Cardiac muscle cell (in vitro differentiated cells and primary cell): ENCODE data around the gene LATS1. TPM values are rescaled to one million over a fixed set of nuclear protein-coding genes. Genes with fewer than 3 reads are reported as not detected.
"Not testable (repeated sequence)": the region's sequence is repeated elsewhere in the genome, so short reads cannot be mapped to it uniquely, and the experiment has no call there.

Experiments
- DNase-seq, 2 donors: peaks; one replicate each; pipeline versions ENCODE4 v3.0.0 to v3.0.0-alpha.2; 2010 to 2017; ENCODE audit warnings: low read depth in 1 of 2, low spot score in 1 of 2
- H3K27ac ChIP-seq: fragments of 200-600 bp; sonication (generic); 2 replicates; pipeline ENCODE4 v1.5.1; 2016
- H3K27me3 ChIP-seq: fragments of 200-600 bp; sonication (generic); 2 replicates; pipeline ENCODE4 v1.6.0; 2016; ENCODE audit warnings: control low read depth
- H3K36me3 ChIP-seq: fragments of 200-600 bp; sonication (generic); 2 replicates; pipeline ENCODE4 v1.5.1; 2016; ENCODE audit warnings: control low read depth
- H3K4me1 ChIP-seq: fragments of 200-600 bp; sonication (generic); 2 replicates; pipeline ENCODE4 v1.8.1; 2017; ENCODE audit warnings: low read depth, mild to moderate bottlenecking, mixed run types
- H3K4me3 ChIP-seq: fragments of 200-600 bp; sonication (generic); 2 replicates; pipeline ENCODE4 v1.5.1; 2016; ENCODE audit warnings: mild to moderate bottlenecking
- H3K9me3 ChIP-seq: fragments of 200-600 bp; sonication (generic); 2 replicates; pipeline ENCODE4 v1.5.1; 2017; ENCODE audit warnings: low read depth, mild to moderate bottlenecking, control low read depth
- polyA plus RNA-seq: library from polyadenylated mRNA; unstranded; fragments of >200 nt; fragmentation: Nextera tagmentation; extraction: Ambion mirVana; gene quantifications from 2 replicates; pipeline ENCODE4 v1.2.1, GENCODE V29; 2016
- total RNA-seq: library from RNA; depleted of rRNA; stranded (reverse); fragments of >200 nt; gene quantifications from 2 replicates; pipeline ENCODE4 v1.2.3, GENCODE V29; 2016
- TF ChIP-seq, protein P1 (sequence below): IDR thresholded peaks from 2 replicates; pipeline ENCODE4 v1.5.1; 2012; ENCODE audit warnings: low read depth, mild to moderate bottlenecking, low read length

Gene LATS1
- total and polyA plus RNA-seq, 2 experiments from 2014 or later: 7.2 to 13.2 TPM

DNA sequence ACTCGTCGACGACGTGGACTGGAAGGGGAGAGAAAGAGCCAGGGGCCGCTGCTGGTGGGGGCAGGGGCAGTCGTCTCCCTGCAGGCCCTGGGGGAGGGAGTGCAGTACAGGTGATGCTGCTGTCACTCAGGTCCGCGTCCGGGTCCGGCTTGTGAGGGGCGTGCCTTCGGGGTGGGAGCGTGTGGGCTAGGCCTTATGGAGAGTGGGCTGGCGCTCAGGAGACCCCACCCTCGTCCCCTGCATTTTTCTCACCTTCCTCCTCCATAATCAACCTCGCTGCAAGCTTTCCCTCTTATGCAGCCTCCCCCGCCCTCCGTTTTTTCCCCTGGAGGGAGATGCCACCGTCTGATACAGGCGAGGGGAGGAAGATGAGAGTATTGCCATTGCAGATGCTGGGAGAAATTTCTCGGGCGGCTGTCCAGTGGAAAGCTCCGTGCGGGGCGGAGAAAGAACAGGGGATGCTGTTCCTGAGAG, 32.3 kb upstream of the LATS1 start:
- H3K27me3 ChIP-seq: no peaks in the 10 kb centered on the region
- peak overlapping the region; percentile 84 for H3K4me3 ChIP-seq
- H3K27ac ChIP-seq: peak overlapping the region; percentile 93
- DNase-seq: peak; percentile 52 to 64
- H3K36me3 ChIP-seq: no peaks in the 10 kb centered on the region
- no peaks in the 10 kb centered on the region for H3K9me3 ChIP-seq
- H3K4me1 ChIP-seq: no peaks in the 10 kb centered on the region
- TF ChIP-seq, protein P1, sequence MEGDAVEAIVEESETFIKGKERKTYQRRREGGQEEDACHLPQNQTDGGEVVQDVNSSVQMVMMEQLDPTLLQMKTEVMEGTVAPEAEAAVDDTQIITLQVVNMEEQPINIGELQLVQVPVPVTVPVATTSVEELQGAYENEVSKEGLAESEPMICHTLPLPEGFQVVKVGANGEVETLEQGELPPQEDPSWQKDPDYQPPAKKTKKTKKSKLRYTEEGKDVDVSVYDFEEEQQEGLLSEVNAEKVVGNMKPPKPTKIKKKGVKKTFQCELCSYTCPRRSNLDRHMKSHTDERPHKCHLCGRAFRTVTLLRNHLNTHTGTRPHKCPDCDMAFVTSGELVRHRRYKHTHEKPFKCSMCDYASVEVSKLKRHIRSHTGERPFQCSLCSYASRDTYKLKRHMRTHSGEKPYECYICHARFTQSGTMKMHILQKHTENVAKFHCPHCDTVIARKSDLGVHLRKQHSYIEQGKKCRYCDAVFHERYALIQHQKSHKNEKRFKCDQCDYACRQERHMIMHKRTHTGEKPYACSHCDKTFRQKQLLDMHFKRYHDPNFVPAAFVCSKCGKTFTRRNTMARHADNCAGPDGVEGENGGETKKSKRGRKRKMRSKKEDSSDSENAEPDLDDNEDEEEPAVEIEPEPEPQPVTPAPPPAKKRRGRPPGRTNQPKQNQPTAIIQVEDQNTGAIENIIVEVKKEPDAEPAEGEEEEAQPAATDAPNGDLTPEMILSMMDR: no peak

DNA sequence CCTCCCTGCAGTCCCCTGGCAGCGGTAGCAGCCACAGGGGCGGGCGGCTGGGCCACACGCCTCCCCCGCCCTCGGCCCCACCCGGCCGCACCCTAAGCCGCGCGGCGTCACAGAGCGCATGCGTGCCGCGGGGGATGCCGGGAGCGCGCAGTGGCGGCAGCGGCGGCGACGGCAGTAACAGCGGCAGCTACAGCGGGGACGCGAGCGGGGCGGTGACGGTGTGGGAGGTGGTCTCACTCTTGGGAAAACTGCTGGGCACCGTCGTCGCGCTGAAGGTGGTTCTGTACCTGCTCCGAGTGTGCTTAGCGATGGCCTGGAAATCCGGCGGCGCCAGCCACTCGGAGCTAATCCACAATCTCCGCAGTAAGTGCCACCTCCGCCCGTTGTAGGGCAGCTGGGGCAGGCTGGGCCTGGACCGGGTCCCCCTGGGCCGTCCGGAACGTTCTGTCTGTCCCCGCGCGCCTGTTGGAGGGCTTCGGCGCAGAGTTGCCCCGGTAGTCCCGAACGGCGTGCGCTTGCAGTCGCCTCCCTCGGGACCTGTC, 31.8 kb upstream of the LATS1 start, which contains the start of gene PCMT1:
PCMT1 (plus strand) TSS at position 148 of the 542 bp plus-strand sequence; CDS start at position 309, 161 bp downstream.
- Histone ChIP-seq H3K27me3 (no peaks in the 10 kb centered on the region), H3K27ac (peak within 1 kb of the TSS; percentile 93), H3K4me1 (no peaks in the 10 kb centered on the region), H3K9me3 (no peaks in the 10 kb centered on the region), H3K36me3 (no peaks in the 10 kb centered on the region), H3K4me3 (peak within 1 kb of the TSS; percentile 84)
- TF ChIP-seq, protein P1: no peak
- peak; percentile 93 to 94 for DNase-seq

DNA sequence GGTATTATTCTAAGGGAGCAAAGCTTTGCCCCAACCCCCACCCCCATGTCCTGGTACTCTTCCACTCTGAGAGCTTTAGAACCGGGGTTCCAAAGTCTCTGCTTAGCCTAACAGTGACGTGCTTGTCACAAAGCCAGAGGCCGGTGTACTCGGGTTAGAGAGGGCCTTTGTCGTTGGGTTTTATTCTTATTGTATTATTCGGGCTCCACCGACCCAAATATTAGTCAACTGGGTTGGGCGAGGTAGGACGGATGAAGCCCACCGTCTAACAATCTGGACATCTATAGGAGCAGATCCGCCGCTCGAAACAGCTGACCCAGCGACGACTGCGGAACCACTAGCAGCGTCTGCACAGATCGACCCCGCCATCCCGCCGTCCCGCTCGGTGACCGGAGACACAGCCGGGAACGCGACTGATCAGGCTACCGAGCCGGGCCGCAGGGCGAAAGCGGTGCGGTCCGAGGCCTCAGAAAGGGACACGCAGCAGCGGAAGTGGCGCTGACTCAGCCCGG, 31.2 kb upstream of the LATS1 start:
- Histone ChIP-seq H3K4me3 (peak overlapping the region; percentile 84), H3K27ac (peak overlapping the region; percentile 93)
- H3K27me3 ChIP-seq, H3K36me3 ChIP-seq, H3K4me1 ChIP-seq, DNase-seq, H3K9me3 ChIP-seq: not testable (repeated sequence)

DNA sequence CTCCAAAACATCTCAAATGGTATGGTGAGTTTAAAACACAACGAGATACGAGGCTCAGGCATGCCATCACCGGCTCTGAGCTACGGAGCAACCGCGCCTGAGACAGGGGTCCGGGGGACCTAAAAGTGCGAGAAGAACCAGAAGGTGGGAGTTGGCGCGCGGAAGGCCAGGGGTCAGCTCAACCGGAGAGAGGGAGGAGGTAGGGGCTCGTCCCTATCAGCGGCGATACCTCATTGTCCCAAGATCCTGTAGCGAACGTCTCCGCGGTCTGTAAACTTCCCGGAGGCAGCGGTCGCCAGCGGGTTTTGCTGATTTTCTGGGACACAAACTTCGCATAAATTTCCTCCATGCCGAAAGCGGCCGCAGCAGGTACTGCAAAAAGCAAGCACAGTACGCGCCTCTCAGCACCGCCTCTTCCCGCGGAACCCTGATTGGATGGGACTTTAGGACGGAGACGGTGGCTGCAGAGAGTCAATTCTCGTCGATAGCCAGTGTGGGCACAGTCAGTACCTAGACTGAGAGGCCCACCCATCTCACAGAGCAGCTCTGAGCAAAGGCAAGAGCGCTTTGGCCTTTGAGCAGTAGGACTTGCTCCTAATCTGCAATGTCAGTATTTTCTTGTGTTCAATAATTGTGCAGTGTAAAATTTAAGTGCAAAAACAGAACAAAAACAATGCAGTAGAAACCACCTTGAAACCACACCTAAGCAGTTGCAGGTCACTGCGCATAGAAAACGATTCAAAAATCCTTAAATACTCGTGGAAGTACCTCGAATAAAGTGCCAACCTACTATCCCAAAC, 28.4 kb upstream of the LATS1 start, which contains the start of gene NUP43:
NUP43 (minus strand) TSS at position 383 of the 800 bp plus-strand sequence; CDS start at position 349, 34 bp downstream.
- H3K4me1 ChIP-seq: no peaks in the 10 kb centered on the region
- TF ChIP-seq, protein P1: peak; percentile 40
- peak; percentile 93 to 97 for DNase-seq
- no peaks in the 10 kb centered on the region for H3K9me3 ChIP-seq
- peak within 1 kb of the TSS; percentile 86 for H3K4me3 ChIP-seq
- H3K27ac ChIP-seq: peak within 1 kb of the TSS; percentile 78
- no peaks in the 10 kb centered on the region for H3K27me3 ChIP-seq
- peaks cover 10% of the 10 kb centered on the region for H3K36me3 ChIP-seq

DNA sequence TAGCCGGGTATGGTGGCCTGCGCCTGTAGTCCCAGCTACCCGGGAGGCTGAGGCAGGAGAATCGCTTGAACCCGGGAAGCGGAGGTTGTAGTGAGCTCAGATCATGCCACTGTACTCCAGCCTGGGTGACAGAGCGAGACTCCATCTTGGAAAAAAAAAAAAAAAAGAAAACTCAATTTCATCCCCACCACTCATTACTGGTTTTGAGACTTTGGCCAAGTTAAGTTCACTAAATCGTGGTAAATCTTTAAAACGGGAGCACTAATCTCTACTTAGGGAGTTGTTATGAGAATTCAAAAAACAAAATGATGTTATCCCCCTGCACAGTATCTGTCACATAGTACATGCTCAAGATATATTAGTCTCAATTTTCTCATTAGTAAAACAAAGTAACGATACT, 27.4 kb upstream of the LATS1 start:
- H3K27me3 ChIP-seq, H3K4me1 ChIP-seq, DNase-seq, H3K27ac ChIP-seq, H3K9me3 ChIP-seq: not testable (repeated sequence)
- peak overlapping the region; percentile 86 for H3K4me3 ChIP-seq
- peaks cover 12% of the 10 kb centered on the region for H3K36me3 ChIP-seq

DNA sequence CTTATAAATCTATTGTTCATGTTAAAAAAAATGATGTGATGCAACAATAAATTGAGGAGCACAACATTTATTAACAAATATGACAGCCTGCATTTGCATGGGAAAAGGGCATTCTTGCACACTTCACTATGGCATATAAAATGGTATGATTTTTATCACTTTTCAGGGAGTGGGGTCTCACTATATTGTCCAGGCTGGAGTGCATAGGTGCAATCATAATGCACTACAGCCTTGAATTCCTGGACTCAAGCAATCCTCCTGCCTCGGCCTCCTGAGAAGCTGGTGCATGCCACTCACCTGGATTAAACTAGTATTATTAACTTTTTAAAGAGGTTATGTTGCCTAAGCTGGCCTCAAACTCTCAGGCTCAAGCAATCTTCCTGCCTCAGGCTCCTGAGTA, 17.0 kb upstream of the LATS1 start:
- Histone ChIP-seq H3K27ac (no peak overlapping the region), H3K4me3 (no peak overlapping the region), H3K9me3 (no peaks in the 10 kb centered on the region), H3K27me3 (no peaks in the 10 kb centered on the region), H3K36me3 (peaks cover 35% of the 10 kb centered on the region), H3K4me1 (no peaks in the 10 kb centered on the region)
- TF ChIP-seq, protein P1: no peak
- no peak for DNase-seq
